ENCODE measurements around the gene SELENOV. TPM values are rescaled to one million over a fixed set of nuclear protein-coding genes. Genes with fewer than 3 reads are reported as not detected.
A peak's percentile ranks its signal among the peaks of the same experiment; 100 is the strongest.

SELENOV gene
- total RNA-seq, 1 experiment from 2014 or later: not detected

DNA sequence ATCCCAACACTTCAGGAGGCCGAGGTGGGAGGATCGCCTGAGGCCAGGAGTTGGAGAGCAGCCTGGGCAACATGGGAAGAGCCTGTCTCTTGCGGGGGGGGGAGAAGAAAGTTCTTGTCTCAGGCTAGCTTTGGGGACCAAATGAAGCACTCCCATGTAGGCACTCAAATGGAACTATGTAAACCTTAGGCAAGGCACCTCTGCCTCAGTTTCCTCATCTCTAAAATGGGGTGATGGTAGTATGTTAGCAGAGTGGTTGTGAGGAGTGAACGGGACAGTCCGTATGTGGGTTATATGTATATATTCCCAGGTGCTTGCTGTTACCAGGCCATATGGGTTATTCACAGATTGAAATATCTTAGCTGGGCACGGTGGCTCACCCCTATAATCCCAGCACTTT lies 22.7 kb upstream of the SELENOV start:
- no peak for DNase-seq (ENCODE audit: extremely low read depth, low read depth)

DNA sequence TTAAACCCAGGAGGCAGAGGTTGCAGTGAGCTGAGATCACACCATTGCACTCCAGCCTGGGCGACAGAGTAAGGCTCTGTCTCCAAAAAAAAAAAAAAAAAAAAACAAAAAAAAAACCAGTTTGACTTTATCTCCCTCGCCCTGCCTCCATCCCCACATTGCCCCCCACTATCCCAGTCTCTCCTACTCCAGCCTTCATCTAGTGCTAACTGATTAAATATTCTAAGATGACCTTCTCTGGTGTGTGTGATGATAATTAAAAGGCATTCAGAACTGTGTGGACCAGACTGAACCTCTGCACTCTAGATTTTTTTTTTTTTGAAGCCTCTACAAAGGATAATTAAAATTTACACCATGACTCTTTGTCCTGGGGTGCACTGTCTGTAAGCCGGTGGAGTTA lies 22.2 kb upstream of the SELENOV start:
- no peak for DNase-seq (ENCODE audit: extremely low read depth, low read depth)

DNA sequence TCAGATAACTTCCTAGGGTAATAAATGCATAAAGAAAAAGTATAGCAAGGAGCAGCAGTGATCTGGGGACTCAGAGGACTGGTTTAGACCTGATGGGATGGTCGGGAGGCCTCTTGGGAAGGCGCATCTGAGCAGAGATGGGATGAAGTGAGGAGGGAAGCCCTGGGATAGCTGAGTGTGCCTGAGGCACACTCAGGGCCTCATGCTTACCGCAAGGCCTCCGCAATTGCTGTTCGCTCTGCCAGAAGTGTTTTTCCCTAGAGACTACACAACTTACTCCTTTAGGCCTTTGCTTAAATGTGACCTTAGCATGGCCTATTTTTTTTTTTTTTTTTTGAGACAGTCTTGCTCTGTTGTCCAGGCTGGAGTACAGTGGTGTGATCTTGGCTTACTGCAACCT lies 20.3 kb upstream of the SELENOV start:
- DNase-seq (ENCODE audit: extremely low read depth, low read depth): no peak

DNA sequence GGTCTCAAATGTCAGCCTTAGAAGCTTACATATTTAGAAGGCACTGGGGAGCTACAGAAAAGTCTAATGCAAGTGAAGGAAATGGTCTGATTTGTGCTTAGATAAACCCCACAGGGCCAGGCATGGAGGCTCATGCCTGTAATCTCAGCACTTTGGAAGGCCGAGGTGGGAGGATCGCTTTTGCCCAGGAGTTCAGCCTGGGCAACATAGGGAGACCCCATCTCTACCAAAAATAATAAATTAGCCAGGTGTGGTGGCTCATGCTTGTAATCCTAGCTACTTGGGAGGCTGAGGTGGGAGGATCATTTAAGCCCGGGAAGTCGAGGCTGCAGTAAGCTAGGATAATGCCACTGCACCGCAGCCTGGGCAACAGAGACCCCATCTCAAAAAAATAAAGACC lies 18.9 kb upstream of the SELENOV start:
- no peak for DNase-seq (ENCODE audit: extremely low read depth, low read depth)

DNA sequence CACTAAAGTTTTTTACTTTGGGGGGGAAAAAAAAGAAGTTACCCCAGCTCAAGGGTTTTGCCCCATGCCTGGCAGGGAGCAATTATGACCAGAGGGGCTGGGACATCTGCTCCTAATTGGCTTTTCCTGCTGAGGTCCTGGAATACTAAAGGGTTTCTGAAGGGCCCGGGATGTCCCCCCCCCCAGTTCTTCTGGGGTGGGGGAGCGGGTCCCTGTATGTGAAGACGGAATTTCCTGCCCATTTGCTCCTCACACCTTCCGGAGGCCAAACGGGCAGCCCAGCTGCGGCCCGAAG lies 17.3 kb upstream of the SELENOV start:
- DNase-seq (ENCODE audit: extremely low read depth, low read depth): no peak

DNA sequence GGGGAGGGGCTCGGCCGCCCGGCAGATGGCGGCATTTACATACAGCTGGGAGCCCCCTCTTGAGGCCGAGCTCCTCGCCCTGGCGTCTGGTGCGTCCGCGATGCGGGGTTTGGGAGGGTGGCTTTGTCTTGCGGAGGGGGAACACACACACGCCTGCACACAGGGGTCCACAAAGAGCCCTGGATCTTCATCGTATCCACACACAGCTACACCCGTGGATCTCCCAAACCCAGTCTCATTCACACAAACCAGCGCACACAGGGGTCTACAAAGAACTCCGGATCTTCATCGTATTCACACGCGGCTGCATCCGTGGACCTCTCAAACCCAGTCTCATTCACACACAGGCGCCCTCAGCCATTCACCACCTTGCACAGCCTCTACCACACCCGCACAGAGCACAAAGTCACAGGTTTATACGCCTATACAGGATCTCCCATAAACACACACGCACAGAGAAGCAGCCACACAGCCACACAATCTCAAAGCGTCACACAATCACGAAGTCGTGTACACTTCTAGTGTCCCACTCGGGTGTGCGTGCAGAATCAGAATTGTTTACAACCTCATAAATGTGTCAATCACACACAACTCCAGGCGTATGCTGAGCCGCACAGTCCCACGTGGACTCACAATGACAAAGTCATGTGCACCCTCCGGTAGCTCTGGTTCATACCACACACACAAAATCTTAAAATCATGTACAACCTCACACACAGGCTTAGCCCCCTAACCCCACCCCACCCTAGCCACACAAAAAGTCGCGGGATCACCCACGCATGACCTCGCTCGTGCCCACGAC lies 16.7 kb upstream of the SELENOV start:
- peak; percentile 12 for DNase-seq (ENCODE audit: extremely low read depth, low read depth)

DNA sequence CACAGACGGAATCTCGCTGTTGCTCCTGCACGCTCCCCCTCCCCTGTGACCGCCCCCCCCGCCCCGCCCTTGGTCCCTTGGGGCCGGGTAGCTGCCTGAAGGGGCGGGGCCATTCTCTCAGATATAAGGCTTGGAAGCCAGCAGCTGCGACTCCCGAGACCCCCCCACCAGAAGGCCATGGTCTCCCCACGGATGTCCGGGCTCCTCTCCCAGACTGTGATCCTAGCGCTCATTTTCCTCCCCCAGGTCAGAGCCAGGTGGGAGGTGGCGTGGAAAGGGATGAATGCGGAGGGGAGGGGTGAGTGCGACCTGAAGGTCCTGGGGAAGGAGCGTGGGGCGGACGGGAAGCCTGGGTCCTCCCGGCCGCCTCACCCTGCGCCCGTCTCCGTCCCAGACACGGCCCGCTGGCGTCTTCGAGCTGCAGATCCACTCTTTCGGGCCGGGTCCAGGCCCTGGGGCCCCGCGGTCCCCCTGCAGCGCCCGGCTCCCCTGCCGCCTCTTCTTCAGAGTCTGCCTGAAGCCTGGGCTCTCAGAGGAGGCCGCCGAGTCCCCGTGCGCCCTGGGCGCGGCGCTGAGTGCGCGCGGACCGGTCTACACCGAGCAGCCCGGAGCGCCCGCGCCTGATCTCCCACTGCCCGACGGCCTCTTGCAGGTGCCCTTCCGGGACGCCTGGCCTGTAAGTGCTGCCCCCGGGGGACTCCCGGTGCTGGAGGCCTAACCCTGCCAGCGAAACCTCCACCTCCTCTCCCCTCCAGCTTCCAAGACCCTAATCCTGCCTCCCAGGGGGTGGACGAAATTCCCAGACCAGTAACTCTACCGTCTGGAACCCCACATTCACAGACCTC lies 15.9 kb upstream of the SELENOV start, which contains the start of gene DLL3:
Gene DLL3, plus strand, starts transcription at position 150 of the 845 bp plus-strand sequence. Its CDS starts 28 bp downstream, at position 178.
- no peak for DNase-seq (ENCODE audit: extremely low read depth, low read depth)

DNA sequence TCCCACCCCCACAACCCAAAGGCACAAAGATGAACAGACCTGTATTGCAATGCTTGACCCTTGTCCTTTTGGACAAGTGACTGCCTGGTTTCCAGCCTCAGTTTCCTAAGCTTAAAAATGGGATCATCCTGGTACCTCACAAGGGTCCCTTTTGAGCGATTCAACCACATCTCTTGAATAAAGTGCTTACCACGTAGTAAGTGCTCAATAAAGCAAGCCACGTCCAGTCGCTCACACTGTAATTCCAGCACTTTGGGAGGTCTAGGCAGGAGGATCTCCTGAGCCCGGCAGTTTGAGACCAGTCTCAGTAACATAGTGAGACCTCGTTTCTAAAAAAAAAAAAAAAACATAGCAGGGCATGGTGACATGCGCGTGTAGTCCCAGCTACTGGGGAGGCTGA lies 15.0 kb upstream of the SELENOV start:
- DNase-seq (ENCODE audit: extremely low read depth, low read depth): no peak

DNA sequence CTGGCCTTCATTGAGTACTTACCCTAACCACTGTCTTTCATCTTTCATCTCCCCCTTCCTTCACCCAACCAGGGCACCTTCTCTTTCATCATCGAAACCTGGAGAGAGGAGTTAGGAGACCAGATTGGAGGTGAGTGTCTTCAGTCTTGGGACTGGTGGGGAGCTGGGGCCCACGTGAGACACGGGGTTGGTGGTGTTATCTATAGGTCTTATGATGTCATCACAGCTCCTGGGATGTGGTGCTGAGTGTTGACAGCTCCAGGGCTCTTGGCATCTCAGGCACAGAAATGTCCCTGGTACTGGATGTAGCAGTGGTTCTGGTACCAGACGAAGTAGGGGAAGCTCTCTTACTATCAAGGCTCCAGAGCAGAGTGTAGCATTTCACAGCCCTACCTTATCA lies 14.4 kb upstream of the SELENOV start:
- DNase-seq (ENCODE audit: extremely low read depth, low read depth): no peak

DNA sequence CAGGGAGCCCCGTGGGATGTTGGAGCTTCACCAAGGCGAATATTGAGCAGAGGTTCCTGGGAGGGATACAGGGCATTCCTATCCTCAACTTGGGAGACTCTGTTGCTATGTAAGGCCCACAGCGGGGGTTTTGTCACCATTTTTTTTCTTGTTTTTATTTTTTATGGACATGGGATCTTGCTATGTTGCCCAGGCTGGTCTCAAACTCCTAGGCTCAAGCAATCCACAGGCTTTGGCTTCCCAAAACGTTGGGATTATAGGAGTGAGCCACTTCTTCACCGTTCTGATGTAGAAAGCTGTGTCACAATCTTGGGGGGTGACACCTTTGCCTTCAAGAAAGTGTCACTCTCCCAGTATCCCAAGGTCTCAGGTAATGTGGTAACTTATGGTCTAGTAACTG lies 13.6 kb upstream of the SELENOV start:
- DNase-seq (ENCODE audit: extremely low read depth, low read depth): no peak

DNA sequence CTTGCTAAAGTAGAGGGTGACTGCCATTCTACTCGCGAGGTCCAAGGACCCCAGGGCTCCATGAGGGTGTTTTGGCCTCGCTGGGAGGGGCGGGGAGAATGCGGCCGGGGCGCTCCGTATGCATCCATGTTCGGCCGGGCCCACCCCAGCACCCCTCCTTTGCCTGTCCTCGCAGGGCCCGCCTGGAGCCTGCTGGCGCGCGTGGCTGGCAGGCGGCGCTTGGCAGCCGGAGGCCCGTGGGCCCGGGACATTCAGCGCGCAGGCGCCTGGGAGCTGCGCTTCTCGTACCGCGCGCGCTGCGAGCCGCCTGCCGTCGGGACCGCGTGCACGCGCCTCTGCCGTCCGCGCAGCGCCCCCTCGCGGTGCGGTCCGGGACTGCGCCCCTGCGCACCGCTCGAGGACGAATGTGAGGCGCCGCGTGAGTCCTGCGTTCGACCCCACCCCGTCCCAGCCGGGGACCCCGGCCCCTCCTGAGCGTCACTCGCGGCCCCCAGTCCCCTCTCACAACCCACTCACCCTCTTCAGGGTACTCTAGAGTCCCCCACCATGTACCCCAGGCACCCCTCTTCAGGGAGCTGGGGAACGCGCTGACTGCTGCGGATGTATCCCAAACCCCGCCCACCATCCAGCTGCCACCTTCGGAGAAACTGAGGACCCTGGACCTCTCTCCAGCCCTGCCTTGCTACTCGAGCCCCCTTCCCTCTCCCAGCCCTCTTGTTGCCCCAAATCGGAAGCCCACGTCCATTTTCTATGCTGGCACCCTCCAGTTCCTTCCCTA lies 12.1 kb upstream of the SELENOV start:
- peak; percentile 43 for DNase-seq (ENCODE audit: extremely low read depth, low read depth)

DNA sequence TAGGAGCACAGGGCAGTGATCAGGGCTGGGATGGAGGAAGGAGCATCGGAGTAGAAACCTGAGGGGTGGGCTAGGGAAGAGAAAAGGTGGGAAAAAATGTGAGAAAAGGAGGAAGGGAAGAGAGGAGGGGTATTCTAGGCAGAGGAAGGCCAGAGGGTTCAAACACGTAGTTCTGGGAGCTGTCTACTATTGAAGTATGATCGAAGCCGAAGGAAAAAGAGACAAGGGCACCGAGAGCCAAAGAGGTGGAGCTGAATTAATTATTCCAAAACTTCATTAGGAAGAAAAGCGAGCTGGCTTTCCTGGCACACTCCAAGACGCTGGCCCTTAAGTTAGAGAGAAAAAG lies 8.4 kb upstream of the SELENOV start:
- DNase-seq (ENCODE audit: extremely low read depth, low read depth): no peak

DNA sequence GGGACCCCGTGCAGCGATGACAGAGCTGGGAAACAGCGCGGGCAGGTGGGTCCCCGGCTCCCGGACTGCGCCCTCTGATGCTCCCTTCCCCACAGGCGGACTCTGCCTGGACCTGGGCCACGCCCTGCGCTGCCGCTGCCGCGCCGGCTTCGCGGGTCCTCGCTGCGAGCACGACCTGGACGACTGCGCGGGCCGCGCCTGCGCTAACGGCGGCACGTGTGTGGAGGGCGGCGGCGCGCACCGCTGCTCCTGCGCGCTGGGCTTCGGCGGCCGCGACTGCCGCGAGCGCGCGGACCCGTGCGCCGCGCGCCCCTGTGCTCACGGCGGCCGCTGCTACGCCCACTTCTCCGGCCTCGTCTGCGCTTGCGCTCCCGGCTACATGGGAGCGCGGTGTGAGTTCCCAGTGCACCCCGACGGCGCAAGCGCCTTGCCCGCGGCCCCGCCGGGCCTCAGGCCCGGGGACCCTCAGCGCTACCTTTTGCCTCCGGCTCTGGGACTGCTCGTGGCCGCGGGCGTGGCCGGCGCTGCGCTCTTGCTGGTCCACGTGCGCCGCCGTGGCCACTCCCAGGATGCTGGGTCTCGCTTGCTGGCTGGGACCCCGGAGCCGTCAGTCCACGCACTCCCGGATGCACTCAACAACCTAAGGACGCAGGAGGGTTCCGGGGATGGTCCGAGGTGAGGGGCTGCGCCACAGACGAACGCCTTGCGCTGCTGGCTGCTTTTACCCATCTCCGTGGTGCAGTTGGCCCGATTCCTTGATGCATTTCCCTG lies 7.8 kb upstream of the SELENOV start:
- peak; percentile 63 for DNase-seq (ENCODE audit: extremely low read depth, low read depth)

DNA sequence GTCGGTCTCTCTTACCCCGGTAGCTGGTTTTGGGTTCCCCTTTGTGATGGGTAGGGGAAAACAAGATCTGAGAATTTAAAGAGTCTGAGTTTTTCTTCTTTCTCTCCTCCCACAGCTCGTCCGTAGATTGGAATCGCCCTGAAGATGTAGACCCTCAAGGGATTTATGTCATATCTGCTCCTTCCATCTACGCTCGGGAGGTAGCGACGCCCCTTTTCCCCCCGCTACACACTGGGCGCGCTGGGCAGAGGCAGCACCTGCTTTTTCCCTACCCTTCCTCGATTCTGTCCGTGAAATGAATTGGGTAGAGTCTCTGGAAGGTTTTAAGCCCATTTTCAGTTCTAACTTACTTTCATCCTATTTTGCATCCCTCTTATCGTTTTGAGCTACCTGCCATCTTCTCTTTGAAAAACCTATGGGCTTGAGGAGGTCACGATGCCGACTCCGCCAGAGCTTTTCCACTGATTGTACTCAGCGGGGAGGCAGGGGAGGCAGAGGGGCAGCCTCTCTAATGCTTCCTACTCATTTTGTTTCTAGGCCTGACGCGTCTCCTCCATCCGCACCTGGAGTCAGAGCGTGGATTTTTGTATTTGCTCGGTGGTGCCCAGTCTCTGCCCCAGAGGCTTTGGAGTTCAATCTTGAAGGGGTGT lies 7.1 kb upstream of the SELENOV start:
- no peak for DNase-seq (ENCODE audit: extremely low read depth, low read depth)

DNA sequence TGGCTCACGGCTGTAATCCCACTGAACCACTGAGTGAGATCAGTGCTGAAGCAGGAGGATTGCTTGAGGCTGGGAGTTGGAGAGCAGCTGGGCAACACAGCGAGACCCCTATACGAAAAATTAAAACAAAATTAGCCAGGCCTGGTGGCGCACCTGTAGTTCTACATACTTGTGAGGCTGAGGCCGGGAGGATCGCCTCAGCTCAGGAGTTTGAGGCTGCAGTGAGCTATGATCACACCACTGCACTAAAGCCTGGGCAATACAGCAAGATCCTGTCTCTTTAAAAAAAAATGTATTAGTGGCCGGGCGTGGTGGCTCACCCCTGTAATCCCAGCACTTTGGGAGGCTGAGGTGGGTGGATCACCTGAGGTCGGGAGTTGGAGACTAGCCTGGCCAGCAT lies 6.3 kb upstream of the SELENOV start:
- no peak for DNase-seq (ENCODE audit: extremely low read depth, low read depth)

DNA sequence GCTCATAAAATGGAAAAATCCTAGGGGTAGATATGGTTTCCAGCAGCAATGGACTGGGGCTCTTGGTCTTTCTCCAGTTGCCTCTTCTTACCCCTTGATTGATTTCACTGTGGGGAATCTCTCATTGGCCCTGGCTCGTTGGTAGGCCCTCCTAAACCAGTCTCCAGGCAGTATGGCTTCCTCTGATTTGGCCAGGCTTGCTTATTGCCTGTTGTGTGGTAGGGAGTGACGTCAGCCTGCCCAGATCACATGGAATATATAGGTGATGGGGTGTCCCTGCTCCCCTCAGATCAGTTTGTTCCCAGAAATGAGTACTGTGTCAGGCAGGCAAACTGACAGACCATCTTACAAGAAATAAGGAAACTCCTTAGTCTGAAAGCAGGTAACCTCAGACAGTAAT lies 5.7 kb upstream of the SELENOV start:
- DNase-seq (ENCODE audit: extremely low read depth, low read depth): no peak

DNA sequence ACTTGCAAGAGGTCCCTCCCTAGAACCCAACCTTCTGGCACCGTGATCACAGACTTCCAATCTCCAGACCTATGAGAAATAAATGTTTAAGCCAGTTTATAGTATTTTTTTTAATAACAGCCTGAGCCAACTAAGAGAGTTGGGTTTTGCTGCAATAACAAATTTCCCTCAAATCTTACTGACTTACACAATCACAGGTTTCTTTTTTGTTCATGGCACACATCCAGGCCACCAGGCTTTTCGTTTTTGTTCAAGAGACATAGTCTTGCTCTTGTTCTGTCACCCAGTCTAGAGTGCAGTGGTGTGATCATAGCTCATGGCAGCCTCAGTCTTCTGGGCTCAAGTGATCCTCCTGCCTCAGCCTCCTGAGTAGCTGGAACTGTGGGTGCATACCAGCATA lies 2.0 kb upstream of the SELENOV start:
- DNase-seq (ENCODE audit: extremely low read depth, low read depth): no peak

DNA sequence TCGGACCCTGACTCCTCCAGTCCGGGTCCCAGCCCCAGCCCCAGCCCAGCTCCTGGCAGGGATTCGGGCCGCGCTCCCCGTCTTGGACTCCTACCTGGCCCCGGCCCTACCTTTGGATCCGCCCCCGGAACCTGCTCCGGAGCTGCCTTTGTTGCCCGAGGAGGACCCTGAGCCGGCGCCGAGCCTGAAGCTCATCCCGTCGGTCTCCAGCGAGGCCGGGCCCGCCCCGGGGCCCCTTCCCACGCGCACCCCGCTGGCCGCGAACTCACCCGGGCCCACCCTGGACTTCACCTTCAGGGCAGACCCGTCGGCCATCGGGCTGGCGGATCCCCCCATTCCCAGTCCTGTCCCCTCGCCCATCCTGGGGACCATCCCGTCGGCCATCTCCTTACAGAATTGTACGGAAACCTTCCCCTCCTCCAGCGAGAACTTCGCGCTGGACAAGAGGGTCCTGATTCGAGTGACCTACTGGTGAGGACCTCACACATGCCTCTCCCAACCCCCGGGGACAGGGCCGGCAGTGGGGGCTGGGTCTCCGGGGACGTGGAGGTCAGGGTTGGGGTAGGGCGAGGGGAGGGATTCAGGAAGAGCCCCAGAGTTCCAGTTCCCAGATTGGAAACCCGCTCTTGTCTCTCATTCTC lies 732 bp downstream of the SELENOV start:
- no peak for DNase-seq (ENCODE audit: extremely low read depth, low read depth)

DNA sequence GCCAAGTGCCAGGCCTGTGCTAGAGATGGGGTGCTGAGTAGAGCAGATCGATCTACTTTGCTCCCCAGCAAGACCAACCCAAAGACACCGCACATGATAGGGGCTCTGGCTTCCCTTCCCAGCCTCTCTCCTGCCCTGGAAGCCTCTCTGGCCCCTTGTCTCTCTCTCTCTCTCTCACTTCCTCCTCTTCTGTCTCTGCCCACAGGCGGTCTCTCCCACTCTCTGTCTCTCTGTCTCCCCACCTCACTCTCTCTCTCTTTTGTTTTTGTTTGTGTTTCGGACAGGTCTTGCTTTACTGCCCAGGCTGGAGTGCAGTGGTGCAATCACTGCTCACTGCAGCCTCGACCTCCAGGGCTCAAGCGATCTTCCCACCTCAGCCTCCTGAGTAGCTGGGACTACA lies 1.3 kb downstream of the SELENOV start:
- DNase-seq (ENCODE audit: extremely low read depth, low read depth): no peak

DNA sequence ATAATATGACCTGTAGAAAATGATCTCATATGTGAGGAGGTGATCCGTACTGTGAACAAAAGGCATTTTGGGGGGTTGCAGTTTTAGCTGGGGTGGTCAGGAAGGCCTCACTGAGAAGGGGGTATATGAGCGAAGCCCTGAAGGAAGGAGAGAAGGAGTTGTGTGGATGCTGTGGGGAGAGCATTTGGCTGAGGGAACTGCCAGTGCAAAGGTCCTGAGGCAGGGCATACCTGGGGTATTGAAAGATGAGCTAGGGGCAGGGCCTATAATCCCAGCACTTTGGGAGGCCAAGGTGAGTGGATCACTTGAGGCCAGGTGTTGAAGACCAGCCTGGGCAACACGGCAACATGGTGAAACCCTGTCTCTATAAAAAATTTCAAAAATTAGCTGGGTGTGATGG lies 2.5 kb downstream of the SELENOV start:
- DNase-seq (ENCODE audit: extremely low read depth, low read depth): no peak
